Gastroesophageal sphincter (tissue), 3 donors: ENCODE data around the gene STON1.

ENCODE experiments used
- CTCF ChIP-seq, 4 experiments: fragments of 200-600 bp in 2 of 4; fragments of 450-650 bp in 2 of 4; sonication (generic) in 1 of 4; IDR thresholded peaks; one replicate each; pipeline ENCODE4 v1.5.1; 2017 to 2019; ENCODE audit warnings: antibody characterized with exemption in 4 of 4, mild to moderate bottlenecking in 2 of 4, moderate library complexity in 2 of 4
- POLR2A ChIP-seq, 2 donors: fragments of 450-650 bp; IDR thresholded peaks; one replicate each; pipeline ENCODE4 v1.6.1; 2017; ENCODE audit warnings: antibody characterized with exemption in 2 of 2, mild to moderate bottlenecking in 2 of 2, moderate library complexity in 1 of 2
- POLR2AphosphoS5 ChIP-seq: sonication (generic); formaldehyde crosslinking; IDR thresholded peaks from one replicate; pipeline ENCODE4 v1.6.1; 2017; ENCODE audit warnings: antibody characterized with exemption

- no peak for TF ChIP-seq CTCF (IDR thresholded peaks at IDR 0.05)
- TF ChIP-seq POLR2A (IDR thresholded peaks at IDR 0.05), result no peak
- no peak for TF ChIP-seq POLR2AphosphoS5
Measured at GRCh38 chr2:48590017-48590416, 60.1 kb downstream of the STON1 start.
